ENCODE measurements around the gene RNASE9. TPM values are rescaled to one million over a fixed set of nuclear protein-coding genes. Genes with fewer than 3 reads are reported as not detected.

RNASE9 gene
- total and polyA plus RNA-seq, 9 of the 15 experiments (the other 6 are each of a cell fraction or from before 2014, with no cell fraction given) = not detected

DNA sequence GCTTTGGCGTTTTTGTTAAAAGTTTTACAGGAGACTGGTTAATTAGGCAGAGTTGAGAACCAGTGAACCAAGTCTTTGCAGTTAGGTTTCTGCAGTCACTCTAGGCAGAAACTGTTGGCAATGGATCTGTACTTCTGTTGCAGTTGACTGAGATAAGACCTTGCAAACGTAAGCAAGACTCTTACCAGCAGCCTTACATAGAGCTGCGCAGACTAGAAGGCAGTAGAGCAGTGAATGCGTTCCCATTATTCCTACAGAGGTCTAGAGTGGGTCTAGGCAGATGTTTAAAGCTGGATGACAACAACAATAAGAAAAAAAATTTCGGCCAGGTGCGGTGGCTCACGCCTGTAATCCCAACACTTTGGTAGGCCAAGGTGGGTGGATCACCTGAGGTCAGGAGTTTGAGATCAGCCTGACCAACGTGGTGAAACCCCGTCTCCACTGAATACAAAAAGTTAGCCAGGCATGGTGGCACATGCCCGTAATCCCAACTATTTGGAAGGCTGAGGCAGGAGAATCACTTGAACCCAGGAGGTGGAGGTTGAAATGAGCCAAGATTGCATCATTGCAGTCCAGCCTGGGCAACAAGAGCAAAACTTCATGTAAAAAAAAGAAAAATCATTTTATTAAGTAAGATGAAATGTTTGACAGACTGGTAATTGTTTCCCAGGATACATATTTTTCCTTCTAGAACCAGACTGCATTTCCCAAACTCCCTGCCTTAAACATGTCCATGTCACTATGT lies 12.3 kb downstream of the RNASE9 start:
- H3K27me3 ChIP-seq (ENCODE audit: control insufficient read depth in 2 of 2, insufficient read depth in 2 of 2, low read length in 2 of 2) = no peaks in the 10 kb centered on the region
- no peak overlapping the region for H3K4me2 ChIP-seq (ENCODE audit: insufficient read depth, low read length)
- no peaks in the 10 kb centered on the region for H3K9me3 ChIP-seq (replicated peaks; ENCODE audit: control insufficient read depth, insufficient read depth, low read depth, low read length)
- DNase-seq (ENCODE audit: extremely low read depth in 1 of 4, low spot score in 3 of 4) (peak in 2 of 4 experiments; percentile 16 to 33), FAIRE-seq (peak; percentile 73), ATAC-seq (peak; percentile 90)
- in situ Hi-C loops (cut with MboI) (no loop called here), intact Hi-C loops (cut with micrococcal nuclease) (loop anchor here (5.0 kb wide), 1 partner anchor 59 kb away; no protein-coding TSS in a partner anchor)
- WGBS (ENCODE audit: insufficient coverage, low coverage, missing lambda C conversion rate) = 23% methylated on average over 7 of the region's 10 CpGs
- no peaks in the 10 kb centered on the region for H4K20me1 ChIP-seq (replicated peaks; ENCODE audit: control insufficient read depth, insufficient read depth, low read length)
- no peak overlapping the region for H3K27ac ChIP-seq (ENCODE audit: extremely low read depth, low read depth, low read length)
- BruUV-seq (replicated peaks) = no TSS peak
- TF ChIP-seq TRIM24 (IDR thresholded peaks at IDR 0.05) = peak in 1 of 2 experiments; percentile 28; a peak in 1 of 4 replicates
- no peak for TF ChIP-seq HOXB6 (CRISPR knock-in tag; IDR thresholded peaks at IDR 0.05; ENCODE audit: borderline replicate concordance)
- TF ChIP-seq, protein P1, sequence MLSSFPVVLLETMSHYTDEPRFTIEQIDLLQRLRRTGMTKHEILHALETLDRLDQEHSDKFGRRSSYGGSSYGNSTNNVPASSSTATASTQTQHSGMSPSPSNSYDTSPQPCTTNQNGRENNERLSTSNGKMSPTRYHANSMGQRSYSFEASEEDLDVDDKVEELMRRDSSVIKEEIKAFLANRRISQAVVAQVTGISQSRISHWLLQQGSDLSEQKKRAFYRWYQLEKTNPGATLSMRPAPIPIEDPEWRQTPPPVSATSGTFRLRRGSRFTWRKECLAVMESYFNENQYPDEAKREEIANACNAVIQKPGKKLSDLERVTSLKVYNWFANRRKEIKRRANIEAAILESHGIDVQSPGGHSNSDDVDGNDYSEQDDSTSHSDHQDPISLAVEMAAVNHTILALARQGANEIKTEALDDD (IDR thresholded peaks at IDR 0.05) = peak; percentile 79
- TF ChIP-seq CEBPG (CRISPR knock-in tag; IDR thresholded peaks at IDR 0.05) = peak; percentile 22; the same call in 1 of the 2 replicates
- peak; percentile 41 to 70; a peak in 3 of 4 replicates for TF ChIP-seq CEBPG (tag; conservative IDR thresholded peaks at IDR 0.05 in 1 of 2, IDR thresholded peaks at IDR 0.05 in 1 of 2)
- TF ChIP-seq, protein P2, sequence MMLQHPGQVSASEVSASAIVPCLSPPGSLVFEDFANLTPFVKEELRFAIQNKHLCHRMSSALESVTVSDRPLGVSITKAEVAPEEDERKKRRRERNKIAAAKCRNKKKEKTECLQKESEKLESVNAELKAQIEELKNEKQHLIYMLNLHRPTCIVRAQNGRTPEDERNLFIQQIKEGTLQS (IDR thresholded peaks at IDR 0.05) = peak; percentile 71
- TF ChIP-seq, protein P2 (CRISPR knock-in tag; conservative IDR thresholded peaks at IDR 0.05) = no peak
- TF ChIP-seq CREM (IDR thresholded peaks at IDR 0.05; ENCODE audit: low read depth) = 0 out of 2 replicates have a peak, but pooled peaks have one; percentile 47
- TF ChIP-seq TAL1 (IDR thresholded peaks at IDR 0.05) = 0 out of 2 replicates have a peak, but pooled peaks have one; percentile 6
- no peak for TF ChIP-seq NR4A1 (CRISPR knock-in tag; IDR thresholded peaks at IDR 0.05)
- no peak for TF ChIP-seq NR4A1 (tag; IDR thresholded peaks at IDR 0.05)
- 0 out of 2 replicates have a peak, but pooled peaks have one; percentile 22 for TF ChIP-seq EHMT2 (IDR thresholded peaks at IDR 0.05)
- TF ChIP-seq OTX1 (CRISPR knock-in tag; IDR thresholded peaks at IDR 0.05) = no peak
- TF ChIP-seq DMBX1 (CRISPR knock-in tag; IDR thresholded peaks at IDR 0.05; ENCODE audit: borderline replicate concordance) = 0 out of 2 replicates have a peak, but pooled peaks have one; percentile 13
- TF ChIP-seq ZNF134 (CRISPR knock-in tag; conservative IDR thresholded peaks at IDR 0.05) = no peak
- no peak for TF ChIP-seq ATF1 (CRISPR knock-in tag; IDR thresholded peaks at IDR 0.05)
- peak; percentile 56; the same call in 1 of the 2 replicates for TF ChIP-seq ATF1 (tag; IDR thresholded peaks at IDR 0.05)
- no peak for TF ChIP-seq SMAD2 (IDR thresholded peaks at IDR 0.05; ENCODE audit: low read depth, low read length)
- peak; percentile 46 to 58 for TF ChIP-seq NRF1 (conservative IDR thresholded peaks at IDR 0.05 in 1 of 2, IDR thresholded peaks at IDR 0.05 in 1 of 2)
- TF ChIP-seq SMC3 (conservative IDR thresholded peaks at IDR 0.05; ENCODE audit: insufficient read depth, low read depth, low read length) = no peak
- H2AFZ ChIP-seq (ENCODE audit: low read depth, low read length) = peak overlapping the region; percentile 26
- no peaks in the 10 kb centered on the region for H3K36me3 ChIP-seq (ENCODE audit: control insufficient read depth, insufficient read depth, low read length)
- H3K79me2 ChIP-seq (ENCODE audit: control insufficient read depth, insufficient read depth, low read length) = no peaks in the 10 kb centered on the region
- ChIA-PET CTCF (ENCODE audit: low intra/inter-chr PET ratio) (no interaction called here), POLR2A (interaction anchor here (0.6 kb wide), 1 partner anchor 339 kb away, joined by 3 read pairs; no protein-coding TSS in a partner anchor)
- H3K4me1 ChIP-seq (replicated peaks in 1 of 2; ENCODE audit: control insufficient read depth in 2 of 2, insufficient read depth in 2 of 2, low read length in 2 of 2) = peaks cover 0 to 6% of the 10 kb centered on the region in 2 experiments; a peak in 3 of 5 replicates
- no peak overlapping the region for H3K9ac ChIP-seq (ENCODE audit: insufficient read depth in 1 of 2, low read depth in 2 of 2, low read length in 2 of 2)
- H3K9me1 ChIP-seq (ENCODE audit: control insufficient read depth, insufficient read depth, low read length) = no peaks in the 10 kb centered on the region
- no peak overlapping the region for H3K4me3 ChIP-seq
